SJSA1 (cell line): ENCODE data around the gene SCP2D1. TPM values are rescaled to one million over a fixed set of nuclear protein-coding genes. Genes with fewer than 3 reads are reported as not detected.

Experiments used
- DNase-seq, 2 experiments: peaks; one replicate each; pipeline ENCODE4 v3.0.0-alpha.2; 2015 to 2020; ENCODE audit warnings: low spot score in 2 of 2, low read depth in 1 of 2
- H3K27ac ChIP-seq: fragments of 250-450 bp; sonication (Bioruptor Pico); 2 replicates; pipeline ENCODE4 v1.5.1; 2020; ENCODE audit warnings: mild to moderate bottlenecking, moderate library complexity
- H3K27me3 ChIP-seq: fragments of 250-450 bp; sonication (Bioruptor Pico); replicated peaks from 2 replicates; pipeline ENCODE4 v1.5.1; 2020; ENCODE audit warnings: mild to moderate bottlenecking, moderate library complexity
- H3K36me3 ChIP-seq: fragments of 250-450 bp; sonication (Bioruptor Pico); 2 replicates; pipeline ENCODE4 v1.5.1; 2020; ENCODE audit warnings: mild to moderate bottlenecking
- H3K4me1 ChIP-seq: fragments of 250-450 bp; sonication (Bioruptor Pico); replicated peaks from 2 replicates; pipeline ENCODE4 v1.6.1; 2021; ENCODE audit warnings: mild to moderate bottlenecking
- H3K4me3 ChIP-seq: fragments of 250-450 bp; sonication (Bioruptor Pico); 2 replicates; pipeline ENCODE4 v1.5.1; 2020; ENCODE audit warnings: mild to moderate bottlenecking
- H3K9me3 ChIP-seq: fragments of 250-450 bp; sonication (Bioruptor Pico); replicated peaks from 2 replicates; pipeline ENCODE4 v1.5.1; 2020; ENCODE audit warnings: mild to moderate bottlenecking
- total RNA-seq: library from RNA; depleted of rRNA; stranded (reverse); fragments of >200 nt; shearing (Covaris generic); gene quantifications from 2 replicates; pipeline ENCODE4 v1.2.3, GENCODE V29; 2014

The SCP2D1 gene
- total RNA-seq, 1 experiment from 2014 or later = not detected

DNA sequence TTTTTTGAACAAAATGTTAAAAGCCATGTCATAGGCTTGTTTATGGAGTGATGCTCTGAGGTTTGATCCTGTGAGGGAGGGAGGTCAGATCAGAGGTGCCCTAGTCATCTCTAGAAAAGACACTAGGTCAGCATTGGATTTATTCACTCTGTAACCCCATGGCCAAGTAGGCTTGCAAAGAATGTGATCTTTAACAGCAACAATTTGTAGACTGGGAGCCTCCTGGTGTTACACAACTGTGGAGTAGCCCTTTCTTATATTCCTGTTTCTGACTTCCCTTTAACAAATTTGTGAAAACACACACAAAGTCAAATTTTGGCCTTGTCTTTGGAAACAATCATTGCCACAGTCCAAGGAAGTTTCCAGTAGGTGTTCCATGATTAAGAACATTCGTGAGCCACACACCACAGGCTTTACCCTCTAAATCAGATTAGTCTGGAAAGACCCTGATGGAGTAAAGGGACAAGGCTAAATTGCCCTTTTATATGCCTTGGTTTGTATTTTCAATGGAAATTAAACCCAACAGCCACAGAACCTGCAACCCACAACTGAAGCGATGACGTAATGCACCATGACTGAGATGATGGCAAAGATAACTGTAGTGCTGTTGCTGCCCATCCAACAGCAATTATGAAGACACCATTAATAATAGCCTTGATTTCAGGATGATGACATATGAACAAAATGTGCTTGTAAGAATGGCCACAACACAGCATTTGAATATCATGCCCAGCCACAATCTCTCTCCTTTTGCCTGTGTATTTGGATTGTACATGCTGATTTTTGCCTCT is 22.1 kb downstream of the SCP2D1 start:
- DNase-seq = no peak
- Histone ChIP-seq H3K4me3 (no peak overlapping the region), H3K27ac (no peak overlapping the region), H3K4me1 (no peaks in the 10 kb centered on the region), H3K27me3 (no peaks in the 10 kb centered on the region), H3K36me3 (no peaks in the 10 kb centered on the region), H3K9me3 (peaks cover 3% of the 10 kb centered on the region)

DNA sequence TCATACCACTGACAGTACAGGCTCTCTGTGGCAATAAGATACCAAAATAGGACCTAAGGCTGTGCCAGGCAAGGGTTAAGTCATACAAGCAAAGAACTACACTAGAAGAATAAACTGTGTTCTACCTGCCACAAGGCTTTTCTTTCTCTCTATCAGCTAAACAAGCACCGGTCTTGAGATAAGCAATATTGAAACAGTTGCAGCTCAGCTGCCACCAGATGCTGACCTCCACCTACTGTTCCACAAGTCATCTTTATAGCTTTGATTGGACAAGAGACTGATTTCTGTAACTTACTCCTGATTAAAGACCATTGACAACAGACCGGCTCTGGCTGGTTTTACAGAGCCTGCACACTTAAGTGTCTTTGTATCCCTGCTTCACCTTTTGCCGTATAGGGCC is 24.1 kb downstream of the SCP2D1 start:
- no peaks in the 10 kb centered on the region for H3K27me3 ChIP-seq
- DNase-seq = no peak
- no peaks in the 10 kb centered on the region for H3K36me3 ChIP-seq
- H3K4me1 ChIP-seq = no peaks in the 10 kb centered on the region
- peaks cover 3% of the 10 kb centered on the region for H3K9me3 ChIP-seq
- no peak overlapping the region for H3K27ac ChIP-seq
- no peak overlapping the region for H3K4me3 ChIP-seq

DNA sequence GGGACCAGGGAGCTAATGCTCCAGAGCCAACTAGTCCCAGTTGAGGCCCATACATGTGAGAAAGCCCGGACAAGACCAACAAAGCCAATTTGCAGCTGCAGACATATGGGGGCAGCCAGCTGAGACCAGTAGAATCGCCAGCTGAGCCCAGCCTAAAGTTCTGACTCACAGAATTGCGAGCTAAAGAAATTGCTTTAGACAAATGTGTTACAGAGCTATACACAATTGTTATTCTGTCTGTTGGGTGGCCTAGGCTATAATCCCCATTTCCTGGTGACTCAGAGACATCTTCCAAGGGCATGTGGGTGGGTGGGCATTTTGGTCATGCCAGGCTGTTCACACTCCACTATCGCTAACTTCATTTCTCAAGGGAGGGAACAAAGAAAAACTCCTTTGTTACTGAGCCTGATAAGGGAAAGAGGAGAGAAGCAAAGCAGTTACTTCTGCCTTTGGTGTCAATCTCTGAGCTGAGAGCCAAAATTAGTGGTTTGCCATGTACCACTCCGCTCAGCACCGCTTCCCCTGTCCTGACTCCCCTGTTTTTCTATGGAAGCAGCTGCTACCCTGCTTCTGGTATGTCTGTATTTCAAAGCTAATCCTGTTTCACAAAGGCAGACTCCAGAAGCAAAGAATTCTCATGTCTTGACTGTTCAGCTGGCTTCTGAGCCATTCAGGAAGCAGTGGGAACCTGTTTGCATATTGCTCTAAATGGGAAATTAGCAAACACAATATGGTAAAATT is 26.1 kb downstream of the SCP2D1 start:
- peak in 1 of 2 experiments; percentile 8 for DNase-seq
- Histone ChIP-seq H3K4me3 (no peak overlapping the region), H3K4me1 (no peaks in the 10 kb centered on the region), H3K36me3 (no peaks in the 10 kb centered on the region), H3K27ac (no peak overlapping the region), H3K27me3 (no peaks in the 10 kb centered on the region), H3K9me3 (peaks cover 3% of the 10 kb centered on the region)

DNA sequence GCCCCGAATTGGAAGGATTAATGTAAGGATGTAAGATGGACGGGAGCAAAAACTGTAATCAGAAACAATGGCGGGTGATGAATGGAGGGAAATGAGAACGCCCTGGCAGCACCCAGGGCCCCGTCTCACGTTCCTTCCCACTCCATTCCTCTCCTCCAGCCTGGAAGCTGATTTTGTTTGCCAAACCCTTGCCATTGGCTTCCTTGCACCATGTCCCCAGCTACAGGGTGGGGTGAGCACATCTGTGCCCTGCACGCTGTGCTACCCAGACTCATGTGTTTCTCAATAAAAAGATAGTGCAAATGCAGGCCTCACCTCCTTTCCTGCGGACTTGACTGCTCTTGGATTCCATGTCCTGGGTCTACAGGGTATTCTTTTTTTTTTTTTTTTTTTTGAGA is 26.7 kb downstream of the SCP2D1 start:
- Histone ChIP-seq H3K36me3 (no peaks in the 10 kb centered on the region), H3K27ac (no peak overlapping the region), H3K4me1 (no peaks in the 10 kb centered on the region), H3K9me3 (peaks cover 3% of the 10 kb centered on the region), H3K27me3 (no peaks in the 10 kb centered on the region), H3K4me3 (no peak overlapping the region)
- DNase-seq = no peak

DNA sequence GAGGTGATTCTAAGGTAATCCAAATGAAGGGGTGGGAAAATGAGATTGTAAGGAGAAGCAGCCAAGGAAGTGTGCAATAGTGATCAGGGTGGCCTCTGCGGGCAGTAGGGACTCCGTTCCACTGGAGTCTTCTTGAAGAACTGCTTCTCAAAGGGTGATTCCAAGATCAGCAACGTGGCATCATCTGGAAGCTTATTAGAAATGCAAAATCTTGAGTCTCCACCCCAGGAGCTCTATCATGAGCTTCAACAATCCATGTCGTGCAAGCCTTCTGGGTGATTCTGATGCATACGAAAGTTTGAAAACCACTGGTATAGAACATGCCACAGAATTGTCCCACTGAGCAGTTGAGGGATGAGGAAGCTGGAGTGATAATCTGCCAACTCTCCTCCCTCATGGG is 31.4 kb downstream of the SCP2D1 start:
- Histone ChIP-seq H3K36me3 (no peaks in the 10 kb centered on the region), H3K9me3 (no peaks in the 10 kb centered on the region; the same call in 1 of the 2 replicates), H3K27me3 (no peaks in the 10 kb centered on the region), H3K4me3 (no peak overlapping the region), H3K4me1 (no peaks in the 10 kb centered on the region), H3K27ac (no peak overlapping the region)
- no peak for DNase-seq

DNA sequence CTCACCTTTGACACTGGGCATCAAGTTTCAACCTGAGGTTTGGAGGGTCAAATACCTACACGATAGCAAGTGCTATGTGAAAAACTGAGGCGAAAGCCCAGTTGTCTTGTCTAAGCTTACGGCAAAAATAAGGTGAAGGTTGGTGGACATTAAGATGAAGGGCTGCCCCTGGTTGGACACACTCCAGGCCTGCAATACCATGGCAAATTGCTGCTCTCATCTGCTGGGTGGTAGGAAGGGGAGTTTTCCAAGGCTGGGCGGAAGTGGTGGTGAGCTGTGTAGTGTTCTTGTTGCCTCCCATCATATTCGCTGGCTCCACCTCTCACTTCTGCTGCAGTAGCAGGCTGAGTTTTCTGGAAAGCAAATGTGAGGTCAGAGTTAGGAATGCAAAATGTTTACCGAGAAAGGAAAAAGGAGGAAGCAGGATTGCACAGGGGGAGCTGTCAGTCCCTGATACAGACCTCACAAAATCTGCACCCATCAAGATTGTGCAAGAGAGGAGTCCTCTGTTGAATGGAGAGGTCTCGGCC is 33.7 kb downstream of the SCP2D1 start:
- H3K4me1 ChIP-seq = no peaks in the 10 kb centered on the region
- H3K36me3 ChIP-seq = no peaks in the 10 kb centered on the region
- DNase-seq = no peak
- no peaks in the 10 kb centered on the region for H3K9me3 ChIP-seq
- no peak overlapping the region for H3K4me3 ChIP-seq
- H3K27ac ChIP-seq = no peak overlapping the region
- H3K27me3 ChIP-seq = no peaks in the 10 kb centered on the region

DNA sequence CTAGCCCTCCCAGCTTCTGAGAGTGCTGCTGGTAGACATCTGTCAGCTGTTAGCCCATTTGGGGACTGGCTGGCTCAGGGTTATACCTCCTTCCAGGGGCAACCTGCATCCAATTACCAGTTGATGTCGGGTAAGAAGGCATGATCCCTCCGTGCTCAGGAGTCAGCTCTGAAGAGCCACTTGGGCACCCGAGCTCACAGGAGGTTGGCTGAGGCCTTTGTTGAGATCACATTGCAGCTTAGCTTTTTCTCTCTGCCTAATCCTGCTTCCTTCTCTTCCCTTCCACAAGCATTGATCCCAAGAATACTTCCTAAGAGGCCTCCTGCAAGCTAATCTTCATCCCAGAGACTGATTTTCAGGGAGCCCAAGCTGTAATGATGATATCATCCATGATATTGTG is 35.5 kb downstream of the SCP2D1 start:
- Histone ChIP-seq H3K27me3 (no peaks in the 10 kb centered on the region), H3K4me1 (no peaks in the 10 kb centered on the region), H3K27ac (no peak overlapping the region), H3K36me3 (no peaks in the 10 kb centered on the region), H3K9me3 (no peaks in the 10 kb centered on the region), H3K4me3 (no peak overlapping the region)
- DNase-seq = no peak

DNA sequence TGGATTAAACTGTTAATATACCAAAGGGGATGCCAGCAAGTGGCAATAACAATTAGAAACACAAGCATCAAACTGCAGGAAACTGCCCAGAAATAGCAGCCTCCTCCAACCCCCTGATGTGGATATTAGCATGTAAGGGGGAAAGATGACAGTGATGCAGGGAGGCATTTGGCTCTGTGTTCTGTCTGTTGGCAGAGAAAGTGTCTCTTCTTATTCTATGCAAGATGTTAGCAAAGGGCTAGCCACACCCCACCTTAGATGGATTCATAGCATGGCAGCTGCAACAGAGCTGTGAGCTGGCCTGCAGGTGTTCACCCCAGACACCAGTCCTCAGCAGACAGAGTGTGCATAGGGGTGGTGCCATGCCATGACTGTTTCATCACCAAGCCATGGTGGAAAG is 38.0 kb downstream of the SCP2D1 start:
- H3K9me3 ChIP-seq = no peaks in the 10 kb centered on the region
- no peaks in the 10 kb centered on the region for H3K27me3 ChIP-seq
- H3K27ac ChIP-seq = no peak overlapping the region
- H3K4me1 ChIP-seq = no peaks in the 10 kb centered on the region
- no peak overlapping the region for H3K4me3 ChIP-seq
- no peaks in the 10 kb centered on the region for H3K36me3 ChIP-seq
- DNase-seq = no peak

DNA sequence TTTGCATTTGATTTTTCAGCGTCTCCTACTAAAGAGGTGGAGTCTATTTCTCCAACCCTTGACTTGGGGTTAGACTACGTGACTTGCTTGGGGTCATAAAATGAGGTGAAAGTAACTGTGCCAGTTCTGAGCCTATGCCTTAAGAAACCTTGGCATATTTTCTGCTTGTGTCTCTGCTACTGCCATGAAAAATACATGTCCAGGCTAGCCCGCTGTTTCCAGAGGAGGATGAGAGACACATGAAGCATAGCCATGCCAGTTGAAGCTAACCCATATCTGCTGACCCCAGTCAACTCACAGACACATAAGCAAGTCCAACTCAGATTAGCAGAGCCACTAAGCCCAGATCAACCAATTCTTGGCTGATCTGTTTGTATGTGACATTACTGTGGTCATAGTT is 38.7 kb downstream of the SCP2D1 start:
- no peaks in the 10 kb centered on the region for H3K9me3 ChIP-seq
- no peak overlapping the region for H3K4me3 ChIP-seq
- no peaks in the 10 kb centered on the region for H3K27me3 ChIP-seq
- DNase-seq = no peak
- no peaks in the 10 kb centered on the region for H3K36me3 ChIP-seq
- H3K27ac ChIP-seq = no peak overlapping the region
- H3K4me1 ChIP-seq = no peaks in the 10 kb centered on the region

DNA sequence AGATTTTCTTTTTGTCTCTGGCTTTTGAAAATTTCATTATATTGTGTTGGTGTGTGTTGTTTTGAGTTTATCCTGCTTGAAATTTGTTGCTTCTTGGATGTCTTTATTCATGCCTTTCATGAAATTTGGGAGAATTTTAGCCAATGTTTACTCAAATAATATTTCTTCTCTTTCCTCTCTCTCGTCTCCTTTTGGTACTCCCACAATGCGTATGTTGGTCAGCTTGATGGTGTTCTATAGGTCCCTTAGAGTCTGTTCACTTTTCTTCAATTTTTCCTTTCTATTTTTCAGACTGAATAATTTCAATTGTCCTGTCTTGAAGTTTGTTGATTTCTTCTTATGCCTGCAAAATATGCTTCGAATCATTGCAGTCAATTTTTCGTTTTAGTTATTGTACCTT is 39.6 kb downstream of the SCP2D1 start:
- Histone ChIP-seq H3K27me3 (no peaks in the 10 kb centered on the region), H3K36me3 (no peaks in the 10 kb centered on the region), H3K4me3 (no peak overlapping the region), H3K4me1 (no peaks in the 10 kb centered on the region), H3K9me3 (no peaks in the 10 kb centered on the region), H3K27ac (no peak overlapping the region)
- DNase-seq = no peak

DNA sequence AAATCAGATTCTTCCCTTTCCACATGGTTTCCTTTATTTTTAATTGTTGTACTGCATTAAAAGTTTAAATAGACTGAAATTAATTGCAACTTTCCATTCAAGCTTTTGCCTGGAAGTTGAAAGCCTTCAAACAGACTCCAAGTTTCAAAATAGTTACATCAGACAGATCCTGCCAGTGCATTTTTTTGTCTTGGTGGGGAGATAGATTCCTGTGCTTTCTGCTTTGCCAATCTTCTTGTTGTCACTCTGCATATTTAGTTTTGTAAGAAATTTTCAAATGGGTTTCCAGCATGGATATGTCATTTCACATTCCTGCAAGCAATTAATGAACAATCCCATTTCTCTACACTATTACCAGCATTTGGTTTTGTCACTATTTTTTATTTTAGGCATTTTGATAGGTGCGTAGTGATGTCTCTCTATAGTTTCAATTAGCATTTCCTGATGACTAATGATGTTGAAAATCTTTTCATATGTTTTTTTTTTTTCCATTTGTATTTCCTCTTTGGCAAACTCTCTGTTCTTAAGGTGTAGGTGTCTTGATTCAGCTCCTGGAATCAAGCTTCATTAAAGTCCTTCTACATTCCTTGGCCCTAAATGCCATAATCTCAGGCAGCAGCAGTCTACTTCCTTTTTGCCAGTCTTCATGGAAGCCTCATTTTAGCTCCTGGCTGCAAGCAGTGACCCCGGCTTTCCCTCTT is 40.5 kb downstream of the SCP2D1 start:
- H3K36me3 ChIP-seq = no peaks in the 10 kb centered on the region
- no peaks in the 10 kb centered on the region for H3K27me3 ChIP-seq
- H3K9me3 ChIP-seq = no peaks in the 10 kb centered on the region
- no peak for DNase-seq
- H3K4me1 ChIP-seq = no peaks in the 10 kb centered on the region
- H3K4me3 ChIP-seq = no peak overlapping the region
- H3K27ac ChIP-seq = no peak overlapping the region

DNA sequence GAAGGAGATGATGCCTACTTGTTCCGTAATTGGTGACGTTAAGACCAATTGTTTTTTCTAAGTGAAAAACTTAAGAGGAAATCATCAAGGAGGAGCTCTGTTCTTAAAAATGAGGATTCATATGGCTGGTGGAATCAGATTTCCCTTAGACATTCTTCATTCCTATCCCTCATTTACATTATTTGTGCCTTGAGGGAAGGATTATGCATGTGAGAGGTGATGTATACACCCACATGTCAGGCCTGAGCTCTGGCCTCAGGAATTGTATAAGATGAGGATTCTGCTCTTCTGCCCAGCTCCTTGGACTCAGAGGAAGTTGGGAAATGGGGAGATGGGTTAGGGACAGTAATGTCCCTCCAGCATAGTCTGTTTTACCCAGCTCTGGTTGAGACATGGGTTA is 42.3 kb downstream of the SCP2D1 start:
- H3K27ac ChIP-seq = no peak overlapping the region
- no peaks in the 10 kb centered on the region for H3K9me3 ChIP-seq
- H3K4me1 ChIP-seq = no peaks in the 10 kb centered on the region
- no peaks in the 10 kb centered on the region for H3K27me3 ChIP-seq
- no peak overlapping the region for H3K4me3 ChIP-seq
- no peak for DNase-seq
- H3K36me3 ChIP-seq = no peaks in the 10 kb centered on the region

DNA sequence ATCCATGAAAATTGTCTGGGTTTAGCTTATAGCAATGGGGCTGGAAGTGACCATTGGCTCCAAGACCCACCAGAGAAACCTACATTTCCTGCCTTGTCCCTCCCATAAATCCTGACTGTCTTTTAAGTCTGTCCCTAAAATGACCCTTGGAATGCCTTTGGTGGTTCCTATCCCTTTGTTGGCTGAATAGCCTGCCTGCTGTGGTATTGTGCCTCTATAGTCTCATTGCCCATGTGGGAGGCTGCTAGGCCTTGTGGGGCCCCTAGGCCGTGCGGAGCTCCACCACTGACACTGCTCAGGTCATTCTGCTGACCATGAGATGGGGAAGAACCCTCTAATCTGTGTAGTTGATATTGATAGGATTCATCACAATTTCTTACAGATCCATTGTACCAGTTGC is 43.3 kb downstream of the SCP2D1 start:
- Histone ChIP-seq H3K4me3 (no peak overlapping the region), H3K36me3 (no peaks in the 10 kb centered on the region), H3K27me3 (no peaks in the 10 kb centered on the region), H3K27ac (no peak overlapping the region), H3K9me3 (no peaks in the 10 kb centered on the region), H3K4me1 (no peaks in the 10 kb centered on the region)
- no peak for DNase-seq

DNA sequence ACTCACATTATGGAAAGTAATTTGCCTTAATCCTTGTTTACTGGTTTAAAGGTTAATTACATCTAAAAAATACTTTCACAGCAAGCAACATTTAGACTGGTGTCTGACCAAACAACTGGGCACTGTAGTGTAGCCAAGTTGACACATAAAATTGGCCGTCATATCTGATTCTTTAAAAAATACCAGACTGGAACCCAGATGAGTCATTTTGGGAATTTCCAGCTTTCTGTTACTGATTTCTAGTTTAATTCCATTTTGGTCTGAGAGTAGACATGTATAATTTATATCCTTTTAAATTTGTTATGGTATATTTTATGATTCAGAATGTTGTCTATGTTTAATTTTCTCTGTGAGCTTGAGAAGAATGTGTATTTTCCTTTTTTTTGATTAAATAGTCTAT is 44.1 kb downstream of the SCP2D1 start:
- Histone ChIP-seq H3K27me3 (no peaks in the 10 kb centered on the region), H3K9me3 (no peaks in the 10 kb centered on the region), H3K27ac (no peak overlapping the region), H3K36me3 (no peaks in the 10 kb centered on the region), H3K4me1 (no peaks in the 10 kb centered on the region), H3K4me3 (no peak overlapping the region)
- no peak for DNase-seq
